Liver (tissue), 3 donors: Measurements from ENCODE around the gene CFAP299.
A peak's percentile ranks its signal among the peaks of the same experiment; 100 is the strongest.

Experiments
- FOXA1 ChIP-seq: IDR thresholded peaks from 2 replicates; pipeline ENCODE4 v1.6.1; 2016; ENCODE audit warnings: antibody characterized with exemption
- GABPA ChIP-seq, 2 donors: IDR thresholded peaks in 1 of 2; conservative IDR thresholded peaks in 1 of 2; 2 replicates each; pipeline ENCODE4 v1.6.1; 2016; ENCODE audit warnings: antibody characterized with exemption in 2 of 2, mild to moderate bottlenecking in 1 of 2, moderate library complexity in 1 of 2
- JUND ChIP-seq, 2 donors: IDR thresholded peaks; 2 replicates each; pipeline ENCODE4 v1.6.1; 2016; ENCODE audit warnings: antibody characterized with exemption in 2 of 2
- MAX ChIP-seq: IDR thresholded peaks from 2 replicates; pipeline ENCODE4 v1.6.1; 2016; ENCODE audit warnings: antibody characterized with exemption
- RAD21 ChIP-seq, 2 donors: IDR thresholded peaks; 2 replicates each; pipeline ENCODE4 v1.6.1; 2016; ENCODE audit warnings: antibody characterized with exemption in 2 of 2, mild to moderate bottlenecking in 2 of 2
- RXRA ChIP-seq, 2 donors: IDR thresholded peaks; 2 replicates each; pipeline ENCODE4 v1.6.1; 2017 to 2018; ENCODE audit warnings: antibody characterized with exemption in 2 of 2, mild to moderate bottlenecking in 1 of 2
- SP1 ChIP-seq: IDR thresholded peaks from 2 replicates; pipeline ENCODE4 v1.6.1; 2018; ENCODE audit warnings: antibody characterized with exemption, mild to moderate bottlenecking
- TAF1 ChIP-seq: conservative IDR thresholded peaks from 2 replicates; pipeline ENCODE4 v1.6.1; 2016; ENCODE audit warnings: antibody characterized with exemption, mild to moderate bottlenecking
- ZBTB33 ChIP-seq: IDR thresholded peaks from 2 replicates; pipeline ENCODE4 v1.6.1; 2016; ENCODE audit warnings: antibody characterized with exemption
- TF ChIP-seq, protein P1 (sequence below): fragments of 150-350 bp; IDR thresholded peaks from 2 replicates; pipeline ENCODE4 v1.5.1; 2017; ENCODE audit warnings: improper control_type of control experiment, low read depth, low read length; ENCODE audit not compliant: missing input control
- TF ChIP-seq, protein P2 (sequence below): IDR thresholded peaks from 2 replicates; pipeline ENCODE4 v1.6.1; 2016; ENCODE audit warnings: antibody characterized with exemption, mild to moderate bottlenecking
- donor health status: healthy.
- donor health status: healthy.

GRCh38 chr4:80913381-80913780 is 577.9 kb downstream of the CFAP299 start:
- no peak for TF ChIP-seq ZBTB33
- TF ChIP-seq, protein P1, sequence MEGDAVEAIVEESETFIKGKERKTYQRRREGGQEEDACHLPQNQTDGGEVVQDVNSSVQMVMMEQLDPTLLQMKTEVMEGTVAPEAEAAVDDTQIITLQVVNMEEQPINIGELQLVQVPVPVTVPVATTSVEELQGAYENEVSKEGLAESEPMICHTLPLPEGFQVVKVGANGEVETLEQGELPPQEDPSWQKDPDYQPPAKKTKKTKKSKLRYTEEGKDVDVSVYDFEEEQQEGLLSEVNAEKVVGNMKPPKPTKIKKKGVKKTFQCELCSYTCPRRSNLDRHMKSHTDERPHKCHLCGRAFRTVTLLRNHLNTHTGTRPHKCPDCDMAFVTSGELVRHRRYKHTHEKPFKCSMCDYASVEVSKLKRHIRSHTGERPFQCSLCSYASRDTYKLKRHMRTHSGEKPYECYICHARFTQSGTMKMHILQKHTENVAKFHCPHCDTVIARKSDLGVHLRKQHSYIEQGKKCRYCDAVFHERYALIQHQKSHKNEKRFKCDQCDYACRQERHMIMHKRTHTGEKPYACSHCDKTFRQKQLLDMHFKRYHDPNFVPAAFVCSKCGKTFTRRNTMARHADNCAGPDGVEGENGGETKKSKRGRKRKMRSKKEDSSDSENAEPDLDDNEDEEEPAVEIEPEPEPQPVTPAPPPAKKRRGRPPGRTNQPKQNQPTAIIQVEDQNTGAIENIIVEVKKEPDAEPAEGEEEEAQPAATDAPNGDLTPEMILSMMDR: no peak
- TF ChIP-seq, protein P2, sequence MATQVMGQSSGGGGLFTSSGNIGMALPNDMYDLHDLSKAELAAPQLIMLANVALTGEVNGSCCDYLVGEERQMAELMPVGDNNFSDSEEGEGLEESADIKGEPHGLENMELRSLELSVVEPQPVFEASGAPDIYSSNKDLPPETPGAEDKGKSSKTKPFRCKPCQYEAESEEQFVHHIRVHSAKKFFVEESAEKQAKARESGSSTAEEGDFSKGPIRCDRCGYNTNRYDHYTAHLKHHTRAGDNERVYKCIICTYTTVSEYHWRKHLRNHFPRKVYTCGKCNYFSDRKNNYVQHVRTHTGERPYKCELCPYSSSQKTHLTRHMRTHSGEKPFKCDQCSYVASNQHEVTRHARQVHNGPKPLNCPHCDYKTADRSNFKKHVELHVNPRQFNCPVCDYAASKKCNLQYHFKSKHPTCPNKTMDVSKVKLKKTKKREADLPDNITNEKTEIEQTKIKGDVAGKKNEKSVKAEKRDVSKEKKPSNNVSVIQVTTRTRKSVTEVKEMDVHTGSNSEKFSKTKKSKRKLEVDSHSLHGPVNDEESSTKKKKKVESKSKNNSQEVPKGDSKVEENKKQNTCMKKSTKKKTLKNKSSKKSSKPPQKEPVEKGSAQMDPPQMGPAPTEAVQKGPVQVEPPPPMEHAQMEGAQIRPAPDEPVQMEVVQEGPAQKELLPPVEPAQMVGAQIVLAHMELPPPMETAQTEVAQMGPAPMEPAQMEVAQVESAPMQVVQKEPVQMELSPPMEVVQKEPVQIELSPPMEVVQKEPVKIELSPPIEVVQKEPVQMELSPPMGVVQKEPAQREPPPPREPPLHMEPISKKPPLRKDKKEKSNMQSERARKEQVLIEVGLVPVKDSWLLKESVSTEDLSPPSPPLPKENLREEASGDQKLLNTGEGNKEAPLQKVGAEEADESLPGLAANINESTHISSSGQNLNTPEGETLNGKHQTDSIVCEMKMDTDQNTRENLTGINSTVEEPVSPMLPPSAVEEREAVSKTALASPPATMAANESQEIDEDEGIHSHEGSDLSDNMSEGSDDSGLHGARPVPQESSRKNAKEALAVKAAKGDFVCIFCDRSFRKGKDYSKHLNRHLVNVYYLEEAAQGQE: no peak
- TF ChIP-seq MAX: peak; percentile 73
- TF ChIP-seq TAF1: no peak
- TF ChIP-seq RXRA (IDR thresholded peaks at IDR 0.05): peak in 1 of 2 donors; percentile 56
- TF ChIP-seq GABPA (IDR thresholded peaks at IDR 0.05 in 1 of 2, conservative IDR thresholded peaks at IDR 0.05 in 1 of 2): no peak
- TF ChIP-seq FOXA1: no peak
- peak in 1 of 2 donors; percentile 11 for TF ChIP-seq RAD21 (IDR thresholded peaks at IDR 0.05)
- peak in 1 of 2 donors; percentile 13 for TF ChIP-seq JUND (IDR thresholded peaks at IDR 0.05)
- TF ChIP-seq SP1: no peak
